ENCODE data around the gene TMEM11. TPM values are rescaled to one million over a fixed set of nuclear protein-coding genes. Genes with fewer than 3 reads are reported as not detected.

TMEM11 gene
- total RNA-seq, 1 experiment from 2014 or later: 32.5 TPM

GRCh38 chr17:21248500-21248899, 34.5 kb upstream of the TMEM11 start:
- H3K56ac ChIP-seq (ENCODE audit: insufficient read length, low read depth, low read length): no peak overlapping the region
- H3T11ph ChIP-seq (ENCODE audit: low read length): no peak overlapping the region
- no peak overlapping the region for H2BK15ac ChIP-seq (ENCODE audit: low read depth, low read length)
- no CpG with 5 or more reads among the region's 4 CpGs for WGBS (ENCODE audit: extremely low coverage, insufficient read length, low lambda C conversion rate)
- H3K79me1 ChIP-seq (ENCODE audit: insufficient read depth, low read depth, low read length, poor library complexity, severe bottlenecking): no peaks in the 10 kb centered on the region
- H2BK120ac ChIP-seq (ENCODE audit: low read depth, low read length, poor library complexity, severe bottlenecking): no peak overlapping the region
- no peaks in the 10 kb centered on the region for H4K20me1 ChIP-seq (ENCODE audit: control insufficient read depth, insufficient read depth, insufficient read length)
- peaks cover 1% of the 10 kb centered on the region for H3K23me2 ChIP-seq (ENCODE audit: insufficient read length, low read depth, low read length, poor library complexity, severe bottlenecking)
- H3K9me3 Mint-ChIP-seq: no peaks in the 10 kb centered on the region
- no peak overlapping the region for H4K5ac ChIP-seq (ENCODE audit: insufficient read length, low read depth, low read length)
- TF ChIP-seq CTCF (conservative IDR thresholded peaks at IDR 0.05): no peak
- no peak overlapping the region for H2BK5ac ChIP-seq (ENCODE audit: insufficient read length, low read length)
- no peaks in the 10 kb centered on the region; the same call in 1 of the 2 replicates for H3K27me3 ChIP-seq (ENCODE audit: insufficient read depth, low read length)
- no peaks in the 10 kb centered on the region for H3K4me1 ChIP-seq (ENCODE audit: insufficient read depth, low read length)
- no peak overlapping the region for H4K8ac ChIP-seq (replicated peaks; ENCODE audit: insufficient read length, low read depth, low read length)
- peaks cover 11% of the 10 kb centered on the region for H3K27me3 Mint-ChIP-seq (ENCODE audit: low read depth)
- H2AFZ ChIP-seq (ENCODE audit: low read length): no peak overlapping the region
- no peak overlapping the region for H2BK20ac ChIP-seq (ENCODE audit: low read depth, low read length, poor library complexity, severe bottlenecking)
- no peak overlapping the region for H3K4ac ChIP-seq (ENCODE audit: low read depth, low read length)
- H3K79me2 ChIP-seq (ENCODE audit: insufficient read depth, low read length): no peaks in the 10 kb centered on the region
- no peak for DNase-seq
- peak overlapping the region in 1 of 3 experiments; percentile 49; a peak in 1 of 7 replicates for H3K27ac Mint-ChIP-seq
- H3K4me1 Mint-ChIP-seq: peaks cover 10 to 24% of the 10 kb centered on the region in 2 experiments
- no peak overlapping the region for H3K9ac ChIP-seq (ENCODE audit: extremely low read depth, insufficient read length, low read length)
- no peaks in the 10 kb centered on the region for H3K36me3 Mint-ChIP-seq (ENCODE audit: insufficient read depth in 1 of 3, low read depth in 3 of 3)
- no peak overlapping the region for H3K14ac ChIP-seq (ENCODE audit: insufficient read depth, low read length)
- H3K23ac ChIP-seq (ENCODE audit: insufficient read length, low read depth, low read length): no peak overlapping the region
- H3K18ac ChIP-seq (ENCODE audit: insufficient read length, low read depth, low read length): no peak overlapping the region
- H3K4me2 ChIP-seq (ENCODE audit: insufficient read depth, insufficient read length, low read length): no peak overlapping the region
- no peak overlapping the region for H4K91ac ChIP-seq (ENCODE audit: insufficient read length, low read depth, low read length)
- H3K27ac ChIP-seq (ENCODE audit: insufficient read length, low read depth, low read length): no peak overlapping the region
- H3K9me3 ChIP-seq (ENCODE audit: control insufficient read depth, low read depth, low read length): no peaks in the 10 kb centered on the region
- no peak overlapping the region for H3K4me3 Mint-ChIP-seq
- no peak overlapping the region for H2AK5ac ChIP-seq (ENCODE audit: insufficient read length, low read length)
- no peak overlapping the region for H2BK12ac ChIP-seq (ENCODE audit: insufficient read length, low read depth, low read length)
